Neutrophil (primary cell): ENCODE results near the gene GPRIN2.

Experiments used
- H3K27ac ChIP-seq: fragments of 200-600 bp; sonication (generic); 2 replicates; pipeline ENCODE4 v1.5.1; 2016; ENCODE audit warnings: mild to moderate bottlenecking, moderate library complexity
- H3K27me3 ChIP-seq: fragments of 200-600 bp; sonication (generic); 2 replicates; pipeline ENCODE4 v1.6.0; 2016; ENCODE audit warnings: mild to moderate bottlenecking
- H3K36me3 ChIP-seq: fragments of 200-600 bp; sonication (generic); 2 replicates; pipeline ENCODE4 v1.5.1; 2017
- H3K4me1 ChIP-seq, 2 experiments: fragments of 200-600 bp in 1 of 2; sonication (generic) in 1 of 2; 1 replicate in 1 of 2; 2 replicates in 1 of 2; pipeline versions ENCODE4 v1.5.1 to v1.6.1; 2013 to 2016; ENCODE audit warnings: low read depth in 1 of 2, low read length in 1 of 2, mild to moderate bottlenecking in 1 of 2, moderate library complexity in 1 of 2; ENCODE audit not compliant: control insufficient read depth in 1 of 2, insufficient read depth in 1 of 2
- H3K4me3 ChIP-seq, 2 experiments: fragments of 200-600 bp in 1 of 2; sonication (generic) in 1 of 2; 1 replicate in 1 of 2; 2 replicates in 1 of 2; pipeline ENCODE4 v1.5.1; 2013 to 2016; ENCODE audit warnings: low read depth in 1 of 2, low read length in 1 of 2, mild to moderate bottlenecking in 1 of 2, moderate library complexity in 1 of 2
- H3K9me3 ChIP-seq: fragments of 200-600 bp; sonication (generic); 2 replicates; pipeline ENCODE4 v1.5.1; 2016
- CTCF ChIP-seq: fragments of 200-600 bp; sonication (generic); IDR thresholded peaks from 2 replicates; pipeline ENCODE4 v1.5.1; 2016; ENCODE audit warnings: antibody characterized with exemption

Gene GPRIN2

DNA sequence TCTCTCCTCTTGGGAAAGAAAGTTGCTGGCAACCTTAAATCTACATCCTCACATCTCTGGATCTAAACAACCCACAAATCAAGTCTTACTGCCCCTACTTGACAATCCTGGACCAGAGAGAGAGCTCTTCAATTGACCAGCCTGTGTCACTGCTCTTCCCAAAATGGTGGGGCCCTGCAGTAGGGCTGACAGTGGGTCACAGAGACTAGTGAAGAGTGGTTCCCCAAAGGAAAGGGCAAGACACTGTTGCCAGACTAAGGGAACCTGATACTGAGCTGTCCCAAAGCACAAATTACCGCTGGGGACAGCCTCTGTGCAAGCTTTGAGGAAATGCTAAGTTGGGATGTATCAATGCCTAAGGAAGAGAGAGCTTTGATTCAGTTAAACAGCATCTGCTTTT, 4.5 kb upstream of the GPRIN2 start:
- H3K36me3 ChIP-seq: no peaks in the 10 kb centered on the region
- no peak overlapping the region for H3K27ac ChIP-seq
- no peak overlapping the region for H3K4me3 ChIP-seq
- TF ChIP-seq CTCF: no peak
- peaks cover 57% of the 10 kb centered on the region for H3K27me3 ChIP-seq
- H3K4me1 ChIP-seq: no peaks in the 10 kb centered on the region
- no peaks in the 10 kb centered on the region for H3K9me3 ChIP-seq

DNA sequence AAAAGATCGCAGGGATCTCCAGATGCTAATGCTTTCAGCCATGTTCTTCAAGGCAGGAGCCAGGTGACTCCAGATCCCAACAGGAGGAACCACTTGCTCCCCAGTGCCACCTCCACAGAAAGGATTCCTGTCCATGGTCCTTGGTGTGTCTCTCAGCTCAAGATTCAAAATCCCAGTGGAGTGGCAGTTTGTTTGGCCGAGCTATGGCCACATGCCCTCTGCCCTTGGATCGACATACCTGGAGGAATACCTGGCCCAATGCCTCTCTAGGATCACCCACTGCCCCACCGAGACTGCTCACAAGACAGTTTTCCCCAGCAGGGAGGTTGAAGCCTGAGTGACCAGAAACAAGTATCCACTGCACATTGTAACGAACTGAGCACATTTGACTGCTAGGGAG, 3.9 kb upstream of the GPRIN2 start:
- Histone ChIP-seq H3K4me3 (no peak overlapping the region), H3K27ac (no peak overlapping the region), H3K27me3 (peaks cover 63% of the 10 kb centered on the region), H3K9me3 (no peaks in the 10 kb centered on the region), H3K4me1 (no peaks in the 10 kb centered on the region), H3K36me3 (no peaks in the 10 kb centered on the region)
- TF ChIP-seq CTCF: no peak

DNA sequence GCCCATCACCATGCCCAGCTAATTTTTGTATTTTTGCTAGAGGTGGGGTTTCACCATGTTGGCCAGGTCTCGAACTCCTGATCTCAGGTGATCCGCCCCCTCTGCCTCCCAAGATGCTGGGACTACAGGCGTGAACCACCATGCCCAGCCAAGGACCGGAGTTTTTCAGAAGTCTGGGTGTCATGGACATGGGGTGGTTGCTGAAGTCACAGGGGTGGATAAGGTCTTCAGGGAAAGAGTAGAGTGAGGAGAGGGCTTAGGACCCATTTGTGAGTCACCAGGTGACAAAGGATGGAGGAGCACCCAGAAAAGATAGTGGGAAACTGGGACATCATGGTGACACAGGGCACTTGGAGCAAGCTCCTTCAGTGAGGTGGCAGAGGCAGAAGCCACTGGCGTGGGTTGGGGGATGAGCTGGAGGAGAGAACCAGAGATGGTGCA, 2.8 kb upstream of the GPRIN2 start:
- H3K27me3 ChIP-seq: peaks cover 74% of the 10 kb centered on the region
- H3K36me3 ChIP-seq: no peaks in the 10 kb centered on the region
- no peaks in the 10 kb centered on the region for H3K9me3 ChIP-seq

DNA sequence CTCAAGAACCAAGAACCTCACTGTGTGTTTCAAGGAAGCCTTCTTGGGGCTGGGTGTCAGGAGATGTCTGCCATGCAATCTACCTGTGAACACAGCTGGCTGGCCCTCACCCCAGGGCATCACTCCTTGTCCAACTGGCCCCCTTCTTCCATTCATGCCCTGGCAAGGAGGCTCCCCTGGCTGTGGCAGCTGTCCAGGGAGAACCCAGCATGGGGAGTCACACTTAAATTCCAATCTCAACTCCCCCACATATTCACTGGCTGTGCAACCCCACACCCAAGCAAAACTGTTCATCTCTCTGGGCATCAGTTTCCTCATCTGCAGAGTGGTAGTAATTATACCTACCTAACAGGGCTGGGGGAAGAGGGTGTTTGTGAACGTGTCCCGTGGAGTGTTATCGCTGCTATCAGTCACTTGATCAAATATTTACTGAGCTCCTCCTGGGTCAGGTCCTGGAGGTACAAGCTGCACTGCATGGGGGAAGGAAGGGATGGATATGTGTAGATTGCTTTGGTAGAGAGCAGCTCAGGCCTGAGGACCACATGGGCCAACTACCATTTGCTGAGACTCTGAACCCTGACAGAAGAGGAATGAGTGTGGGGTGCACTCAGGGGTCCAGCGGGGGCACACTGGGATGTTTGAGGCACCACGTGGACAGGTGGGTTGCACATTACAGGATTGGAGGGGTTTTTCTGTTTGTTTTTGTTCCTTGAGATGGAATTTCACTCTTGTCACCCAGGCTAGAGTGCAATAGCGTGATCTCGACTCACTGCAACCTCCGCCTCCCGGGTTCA, 2.1 kb upstream of the GPRIN2 start:
- Histone ChIP-seq H3K36me3 (no peaks in the 10 kb centered on the region), H3K9me3 (no peaks in the 10 kb centered on the region), H3K27ac (no peak overlapping the region), H3K27me3 (peaks cover 78% of the 10 kb centered on the region), H3K4me3 (no peak overlapping the region), H3K4me1 (no peaks in the 10 kb centered on the region)
- TF ChIP-seq CTCF: no peak

More for the DNA sequence above, 2.8 kb upstream of the GPRIN2 start:
- Histone ChIP-seq H3K27ac (no peak overlapping the region), H3K4me3 (no peak overlapping the region), H3K4me1 (no peaks in the 10 kb centered on the region)
- no peak for TF ChIP-seq CTCF

- H3K27me3 ChIP-seq: peaks cover 83% of the 10 kb centered on the region
- H3K36me3 ChIP-seq: no peaks in the 10 kb centered on the region
- H3K27ac ChIP-seq: no peak overlapping the region
- no peaks in the 10 kb centered on the region for H3K9me3 ChIP-seq
- no peaks in the 10 kb centered on the region for H3K4me1 ChIP-seq
- H3K4me3 ChIP-seq: no peak overlapping the region
- no peak for TF ChIP-seq CTCF
These were observed 1.6 kb upstream of the GPRIN2 start for GRCh38 chr10:46558122-46558391.
